ENCODE measurements around the gene KCNMA1.

DNA sequence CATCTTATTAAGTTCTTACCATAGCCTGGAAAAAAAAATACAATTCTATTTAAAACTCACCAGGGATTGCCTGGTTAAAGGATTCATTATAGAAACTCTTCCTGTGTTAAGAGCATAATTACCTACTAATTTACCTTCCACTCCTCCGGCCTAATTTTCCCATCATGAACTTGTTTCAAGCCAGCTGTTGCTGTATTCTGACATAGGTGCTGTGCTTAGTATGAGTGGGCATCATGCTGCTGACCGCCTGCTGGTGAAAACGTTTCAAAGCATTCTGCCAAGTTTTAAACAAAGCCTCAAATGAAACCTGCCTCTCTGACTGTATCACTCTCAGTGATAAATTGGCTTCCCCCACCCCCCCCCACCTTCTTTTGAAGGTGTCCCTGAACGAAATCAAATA, 47.8 kb upstream of the KCNMA1 start:
- TF ChIP-seq POLR2AphosphoS5 (IDR thresholded peaks at IDR 0.05) (no peak), CTCF (IDR thresholded peaks at IDR 0.05) (no peak), POLR2A (IDR thresholded peaks at IDR 0.05) (no peak)
